ENCODE results near the gene ACAA1.

ACAA1 gene

GRCh38 chr3:38100498-38100897 lies 36.4 kb downstream of the ACAA1 start:
- Histone ChIP-seq H3K27ac (no peak overlapping the region), H3K4me3 (ENCODE audit: low read depth, low read length) (no peak overlapping the region), H3K36me3 (no peaks in the 10 kb centered on the region), H3K27me3 (ENCODE audit: insufficient read depth, low read depth, severe bottlenecking) (no peaks in the 10 kb centered on the region), H3K9me3 (ENCODE audit: severe bottlenecking) (no peaks in the 10 kb centered on the region)
- DNase-seq = no peak
- TF ChIP-seq CTCF (IDR thresholded peaks at IDR 0.05; ENCODE audit: low read depth, low read length) = no peak

- Histone ChIP-seq H3K4me3 (ENCODE audit: low read depth, low read length) (no peak overlapping the region), H3K36me3 (no peaks in the 10 kb centered on the region), H3K27ac (peak overlapping the region; percentile 39; the same call in 1 of the 2 replicates), H3K9me3 (ENCODE audit: severe bottlenecking) (no peaks in the 10 kb centered on the region), H3K27me3 (ENCODE audit: insufficient read depth, low read depth, severe bottlenecking) (no peaks in the 10 kb centered on the region)
- no peak for DNase-seq
- TF ChIP-seq CTCF (IDR thresholded peaks at IDR 0.05; ENCODE audit: low read depth, low read length) = no peak
Measured at GRCh38 chr3:38099518-38099917, 37.4 kb downstream of the ACAA1 start.

- Histone ChIP-seq H3K4me3 (ENCODE audit: low read depth, low read length) (no peak overlapping the region), H3K27ac (no peak overlapping the region), H3K36me3 (no peaks in the 10 kb centered on the region), H3K9me3 (ENCODE audit: severe bottlenecking) (no peaks in the 10 kb centered on the region), H3K27me3 (ENCODE audit: insufficient read depth, low read depth, severe bottlenecking) (no peaks in the 10 kb centered on the region)
- no peak for DNase-seq
- TF ChIP-seq CTCF (IDR thresholded peaks at IDR 0.05; ENCODE audit: low read depth, low read length) = no peak
Measured at GRCh38 chr3:38098376-38098723, 38.6 kb downstream of the ACAA1 start.

GRCh38 chr3:38097446-38098375 lies 39.2 kb downstream of the ACAA1 start:
- H3K36me3 ChIP-seq = no peaks in the 10 kb centered on the region
- no peaks in the 10 kb centered on the region for H3K9me3 ChIP-seq (ENCODE audit: severe bottlenecking)
- no peak for TF ChIP-seq CTCF (IDR thresholded peaks at IDR 0.05; ENCODE audit: low read depth, low read length)
- H3K27me3 ChIP-seq (ENCODE audit: insufficient read depth, low read depth, severe bottlenecking) = no peaks in the 10 kb centered on the region
- no peak overlapping the region for H3K27ac ChIP-seq
- no peak overlapping the region for H3K4me3 ChIP-seq (ENCODE audit: low read depth, low read length)
- DNase-seq = no peak

- Histone ChIP-seq H3K4me3 (ENCODE audit: low read depth, low read length) (no peak overlapping the region), H3K36me3 (no peaks in the 10 kb centered on the region), H3K27ac (no peak overlapping the region), H3K9me3 (ENCODE audit: severe bottlenecking) (no peaks in the 10 kb centered on the region), H3K27me3 (ENCODE audit: insufficient read depth, low read depth, severe bottlenecking) (no peaks in the 10 kb centered on the region)
- no peak for DNase-seq
- no peak for TF ChIP-seq CTCF (IDR thresholded peaks at IDR 0.05; ENCODE audit: low read depth, low read length)
Measured at GRCh38 chr3:38095669-38096483, 41.1 kb downstream of the ACAA1 start.

All from WERI-Rb-1 (cell line).